HepG2 (cell line): Measurements from ENCODE around the gene DSCAM.

Experiments
- FOXP1 ChIP-seq, 2 experiments: fragments of 450-650 bp in 1 of 2; IDR thresholded peaks; 2 replicates each; pipeline ENCODE4 v1.6.1; 2017 to 2018; ENCODE audit warnings: antibody characterized with exemption in 1 of 2
- MXI1 ChIP-seq: IDR thresholded peaks from 3 replicates; pipeline ENCODE4 v1.6.1; 2012; ENCODE audit warnings: low read depth, low read length, inconsistent platforms, borderline replicate concordance
- SETDB1 ChIP-seq: sonication (generic); formaldehyde crosslinking; IDR thresholded peaks from 2 replicates; pipeline ENCODE4 v1.5.1; 2020; ENCODE audit warnings: missing genetic modification reagents, mild to moderate bottlenecking, borderline replicate concordance
- ZNF549 ChIP-seq: sonication (generic); formaldehyde crosslinking; IDR thresholded peaks from 2 replicates; pipeline ENCODE4 v1.5.0; 2020; ENCODE audit warnings: missing genetic modification reagents
- TF ChIP-seq, protein P1 (sequence below), 2 experiments: IDR thresholded peaks; 2 replicates each; pipeline ENCODE4 v1.6.1; 2011 to 2012; ENCODE audit warnings: low read length in 2 of 2, borderline replicate concordance in 1 of 2, low read depth in 1 of 2, mild to moderate bottlenecking in 1 of 2, moderate library complexity in 1 of 2
- TF ChIP-seq, protein P2 (sequence below): sonication (generic); formaldehyde crosslinking; IDR thresholded peaks from 2 replicates; pipeline ENCODE4 v1.4.0; 2020; ENCODE audit warnings: mild to moderate bottlenecking, missing genetic modification reagents

GRCh38 chr21:40250514-40251294, 596.3 kb downstream of the DSCAM start:
- TF ChIP-seq, protein P1, sequence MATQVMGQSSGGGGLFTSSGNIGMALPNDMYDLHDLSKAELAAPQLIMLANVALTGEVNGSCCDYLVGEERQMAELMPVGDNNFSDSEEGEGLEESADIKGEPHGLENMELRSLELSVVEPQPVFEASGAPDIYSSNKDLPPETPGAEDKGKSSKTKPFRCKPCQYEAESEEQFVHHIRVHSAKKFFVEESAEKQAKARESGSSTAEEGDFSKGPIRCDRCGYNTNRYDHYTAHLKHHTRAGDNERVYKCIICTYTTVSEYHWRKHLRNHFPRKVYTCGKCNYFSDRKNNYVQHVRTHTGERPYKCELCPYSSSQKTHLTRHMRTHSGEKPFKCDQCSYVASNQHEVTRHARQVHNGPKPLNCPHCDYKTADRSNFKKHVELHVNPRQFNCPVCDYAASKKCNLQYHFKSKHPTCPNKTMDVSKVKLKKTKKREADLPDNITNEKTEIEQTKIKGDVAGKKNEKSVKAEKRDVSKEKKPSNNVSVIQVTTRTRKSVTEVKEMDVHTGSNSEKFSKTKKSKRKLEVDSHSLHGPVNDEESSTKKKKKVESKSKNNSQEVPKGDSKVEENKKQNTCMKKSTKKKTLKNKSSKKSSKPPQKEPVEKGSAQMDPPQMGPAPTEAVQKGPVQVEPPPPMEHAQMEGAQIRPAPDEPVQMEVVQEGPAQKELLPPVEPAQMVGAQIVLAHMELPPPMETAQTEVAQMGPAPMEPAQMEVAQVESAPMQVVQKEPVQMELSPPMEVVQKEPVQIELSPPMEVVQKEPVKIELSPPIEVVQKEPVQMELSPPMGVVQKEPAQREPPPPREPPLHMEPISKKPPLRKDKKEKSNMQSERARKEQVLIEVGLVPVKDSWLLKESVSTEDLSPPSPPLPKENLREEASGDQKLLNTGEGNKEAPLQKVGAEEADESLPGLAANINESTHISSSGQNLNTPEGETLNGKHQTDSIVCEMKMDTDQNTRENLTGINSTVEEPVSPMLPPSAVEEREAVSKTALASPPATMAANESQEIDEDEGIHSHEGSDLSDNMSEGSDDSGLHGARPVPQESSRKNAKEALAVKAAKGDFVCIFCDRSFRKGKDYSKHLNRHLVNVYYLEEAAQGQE (IDR thresholded peaks at IDR 0.05; ENCODE audit: borderline replicate concordance in 1 of 2, low read depth in 1 of 2, low read length in 2 of 2), result no peak
- TF ChIP-seq SETDB1 (CRISPR knock-in tag) (no peak), ZNF549 (CRISPR knock-in tag) (no peak), FOXP1 (IDR thresholded peaks at IDR 0.05) (no peak), FOXP1 (CRISPR knock-in tag; IDR thresholded peaks at IDR 0.05) (no peak), MXI1 (no peak)
- TF ChIP-seq, protein P2, sequence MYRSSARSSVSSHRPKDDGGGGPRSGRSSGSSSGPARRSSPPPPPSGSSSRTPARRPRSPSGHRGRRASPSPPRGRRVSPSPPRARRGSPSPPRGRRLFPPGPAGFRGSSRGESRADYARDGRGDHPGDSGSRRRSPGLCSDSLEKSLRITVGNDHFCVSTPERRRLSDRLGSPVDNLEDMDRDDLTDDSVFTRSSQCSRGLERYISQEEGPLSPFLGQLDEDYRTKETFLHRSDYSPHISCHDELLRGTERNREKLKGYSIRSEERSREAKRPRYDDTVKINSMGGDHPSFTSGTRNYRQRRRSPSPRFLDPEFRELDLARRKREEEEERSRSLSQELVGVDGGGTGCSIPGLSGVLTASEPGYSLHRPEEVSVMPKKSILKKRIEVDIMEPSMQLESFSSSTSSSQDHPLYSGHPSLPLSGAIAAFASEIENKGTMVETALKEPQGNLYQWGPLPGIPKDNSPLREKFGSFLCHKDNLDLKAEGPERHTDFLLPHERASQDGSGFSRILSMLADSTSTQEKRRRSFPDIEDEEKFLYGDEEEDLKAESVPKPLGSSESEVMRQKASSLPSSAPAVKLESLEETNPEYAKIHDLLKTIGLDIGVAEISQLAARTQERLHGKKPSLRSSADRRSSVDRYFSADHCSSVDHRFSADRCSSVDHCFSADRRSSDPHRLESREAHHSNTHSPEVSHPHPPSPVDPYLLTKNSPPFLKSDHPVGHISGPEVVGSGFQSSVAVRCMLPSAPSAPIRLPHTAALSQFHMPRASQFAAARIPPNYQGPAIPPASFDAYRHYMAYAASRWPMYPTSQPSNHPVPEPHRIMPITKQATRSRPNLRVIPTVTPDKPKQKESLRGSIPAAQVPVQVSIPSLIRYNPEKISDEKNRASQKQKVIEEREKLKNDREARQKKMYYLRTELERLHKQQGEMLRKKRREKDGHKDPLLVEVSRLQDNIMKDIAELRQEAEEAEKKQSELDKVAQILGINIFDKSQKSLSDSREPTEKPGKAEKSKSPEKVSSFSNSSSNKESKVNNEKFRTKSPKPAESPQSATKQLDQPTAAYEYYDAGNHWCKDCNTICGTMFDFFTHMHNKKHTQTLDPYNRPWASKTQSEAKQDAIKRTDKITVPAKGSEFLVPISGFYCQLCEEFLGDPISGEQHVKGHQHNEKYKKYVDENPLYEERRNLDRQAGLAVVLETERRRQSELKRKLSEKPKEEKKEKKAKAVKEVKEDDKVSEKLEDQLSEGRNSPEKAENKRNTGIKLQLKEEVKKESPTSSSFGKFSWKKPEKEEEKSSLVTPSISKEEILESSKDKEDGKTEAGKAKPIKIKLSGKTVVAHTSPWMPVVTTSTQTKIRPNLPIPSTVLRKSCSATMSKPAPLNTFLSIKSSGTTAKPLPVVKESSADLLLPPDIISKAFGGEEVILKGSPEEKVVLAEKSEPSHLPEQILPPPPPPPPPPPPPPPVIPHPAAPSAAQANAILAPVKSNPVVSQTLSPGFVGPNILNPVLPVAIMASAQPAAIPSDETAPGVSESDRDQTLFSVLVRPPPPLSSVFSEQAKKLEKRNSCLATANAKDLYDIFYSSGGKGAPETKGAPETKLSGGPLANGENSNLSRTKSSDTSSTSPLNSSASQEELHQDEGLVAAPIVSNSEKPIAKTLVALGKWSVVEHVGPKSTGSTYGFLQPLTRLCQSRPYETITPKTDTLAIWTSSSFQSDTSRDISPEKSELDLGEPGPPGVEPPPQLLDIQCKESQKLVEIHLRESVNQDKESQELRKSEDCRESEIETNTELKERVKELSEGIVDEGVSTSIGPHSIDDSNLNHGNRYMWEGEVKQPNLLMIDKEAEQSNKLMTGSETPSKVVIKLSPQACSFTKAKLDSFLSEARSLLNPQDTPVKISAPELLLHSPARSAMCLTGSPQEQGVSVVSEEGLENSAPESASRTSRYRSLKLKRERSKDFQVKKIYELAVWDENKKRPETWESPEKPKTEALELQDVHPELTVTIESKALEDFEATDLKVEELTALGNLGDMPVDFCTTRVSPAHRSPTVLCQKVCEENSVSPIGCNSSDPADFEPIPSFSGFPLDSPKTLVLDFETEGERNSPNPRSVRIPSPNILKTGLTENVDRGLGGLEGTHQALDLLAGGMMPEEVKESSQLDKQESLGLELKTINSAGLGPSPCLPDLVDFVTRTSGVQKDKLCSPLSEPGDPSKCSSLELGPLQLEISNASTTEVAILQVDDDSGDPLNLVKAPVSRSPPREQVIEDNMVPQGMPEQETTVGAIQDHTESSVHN (CRISPR knock-in tag), result no peak
